Suppressor macrophage (primary cell): Measurements from ENCODE around the gene TMEM184B.
A peak's percentile ranks its signal among the peaks of the same experiment; 100 is the strongest.
"Not testable (repeated sequence)": the region's sequence is repeated elsewhere in the genome, so short reads cannot be mapped to it uniquely, and the experiment has no call there.

ENCODE experiments used
- DNase-seq, 4 experiments: peaks; one replicate each; pipeline ENCODE4 v3.0.0-alpha.2; 2020 to 2022

TMEM184B gene

GRCh38 chr22:38248280-38248679 lies 24.5 kb downstream of the TMEM184B start:
- no peak for DNase-seq

GRCh38 chr22:38247713-38248112 lies 25.1 kb downstream of the TMEM184B start:
- no peak for DNase-seq

GRCh38 chr22:38246692-38247091 lies 26.1 kb downstream of the TMEM184B start:
- DNase-seq: no peak

- no peak for DNase-seq
Observed at GRCh38 chr22:38246046-38246658, 26.7 kb downstream of the TMEM184B start.

GRCh38 chr22:38244106-38244505 lies 28.7 kb downstream of the TMEM184B start:
- no peak for DNase-seq

GRCh38 chr22:38243007-38243765 lies 29.6 kb downstream of the TMEM184B start:
- DNase-seq: no peak

GRCh38 chr22:38240734-38241252 lies 32.0 kb downstream of the TMEM184B start:
- DNase-seq: peak in 1 of 4 experiments; percentile 24

- no peak for DNase-seq
Observed at GRCh38 chr22:38239101-38239761, 33.6 kb downstream of the TMEM184B start.

- no peak for DNase-seq
Observed at GRCh38 chr22:38238519-38239071, 34.2 kb downstream of the TMEM184B start.

GRCh38 chr22:38236786-38237185 lies 36.0 kb downstream of the TMEM184B start:
- DNase-seq: no peak

GRCh38 chr22:38235240-38235850 lies 37.5 kb downstream of the TMEM184B start:
- DNase-seq: no peak

- not testable (repeated sequence) for DNase-seq
Observed at GRCh38 chr22:38233856-38234255, 39.0 kb downstream of the TMEM184B start.

GRCh38 chr22:38233427-38233826 lies 39.4 kb downstream of the TMEM184B start:
- DNase-seq: no peak

GRCh38 chr22:38232196-38232595 lies 40.6 kb downstream of the TMEM184B start:
- no peak for DNase-seq

- DNase-seq: no peak
Observed at GRCh38 chr22:38230916-38231315, 41.9 kb downstream of the TMEM184B start.

GRCh38 chr22:38230108-38230825 lies 42.5 kb downstream of the TMEM184B start:
- peak; percentile 66 to 85 (median 83) for DNase-seq

- DNase-seq: no peak
Observed at GRCh38 chr22:38228873-38229740, 43.7 kb downstream of the TMEM184B start.

GRCh38 chr22:38228326-38228872 lies 44.4 kb downstream of the TMEM184B start:
- no peak for DNase-seq

GRCh38 chr22:38226853-38227649 lies 45.8 kb downstream of the TMEM184B start:
- no peak for DNase-seq
